Limb (tissue), 2 donors: Measurements from ENCODE around the gene GPSM1.

Experiments used
- DNase-seq, 2 donors: peaks; one replicate each; pipeline ENCODE4 v3.0.0-alpha.2; 2016; ENCODE audit errors: extremely low spot score in 2 of 2

Gene GPSM1

DNA sequence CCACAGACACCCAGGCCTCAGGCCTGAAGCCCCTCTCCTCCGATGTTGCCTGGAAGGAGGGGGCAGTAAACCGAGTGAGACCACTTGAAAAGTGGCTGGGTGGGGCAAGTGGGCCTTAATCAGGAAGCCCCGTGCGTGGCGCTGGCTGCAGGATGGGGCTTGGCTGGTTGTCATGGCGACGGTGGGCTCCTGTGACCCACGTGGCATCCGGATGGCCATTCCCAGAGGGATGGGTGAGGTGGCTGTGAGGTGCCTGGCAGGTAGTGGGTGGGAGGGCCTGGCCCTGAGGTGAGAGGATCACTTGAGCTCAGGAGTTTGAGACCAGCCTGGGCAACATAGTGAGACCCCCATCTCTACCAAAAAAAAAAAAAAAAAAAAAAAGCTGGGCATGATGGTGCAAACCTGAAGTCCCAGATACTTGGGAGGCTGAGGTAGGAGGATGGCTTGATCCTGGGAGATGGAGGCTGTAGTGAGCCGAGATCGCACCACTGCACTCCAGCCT lies 5.2 kb downstream of the GPSM1 start:
- no peak for DNase-seq

DNA sequence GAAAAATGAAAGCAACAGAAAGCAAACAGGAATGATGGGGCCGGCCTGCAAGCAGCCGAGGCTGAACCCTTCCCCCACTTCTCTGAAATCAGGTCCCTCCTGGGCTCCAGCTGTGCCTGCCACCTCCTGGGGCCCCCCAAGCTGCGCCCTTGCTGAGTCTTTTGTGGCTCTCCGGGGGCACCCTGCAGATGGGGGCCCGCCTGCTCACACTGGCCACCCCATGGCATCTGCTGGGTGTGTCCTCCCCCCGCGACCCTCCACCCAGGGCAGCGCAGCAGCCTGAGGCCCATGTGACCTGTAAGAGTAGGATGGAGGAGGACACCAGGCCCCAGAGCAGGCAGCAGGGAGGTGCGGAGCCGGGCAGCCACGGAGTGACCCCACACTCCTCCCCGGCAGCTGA lies 5.7 kb downstream of the GPSM1 start:
- no peak for DNase-seq

DNA sequence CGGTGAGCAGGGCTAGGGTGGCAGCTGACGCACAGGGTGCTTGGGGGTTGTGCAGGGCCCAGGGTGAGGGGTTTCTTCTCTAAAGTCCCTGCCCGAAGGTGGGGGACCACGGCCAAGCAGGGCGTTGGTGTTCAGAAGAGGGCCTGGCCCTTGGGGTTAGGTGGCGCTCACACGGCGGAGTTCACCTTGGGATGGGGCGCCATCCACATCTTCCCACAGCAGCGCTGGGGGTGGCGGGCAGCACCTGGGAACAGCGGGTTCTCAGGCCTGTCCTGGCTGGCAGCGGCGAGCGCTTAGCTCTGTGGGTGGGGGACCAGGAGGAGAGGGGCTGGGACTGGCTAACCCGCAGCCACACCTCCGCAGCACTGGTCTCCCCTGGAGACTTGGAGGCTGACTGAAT lies 6.1 kb downstream of the GPSM1 start:
- no peak for DNase-seq

DNA sequence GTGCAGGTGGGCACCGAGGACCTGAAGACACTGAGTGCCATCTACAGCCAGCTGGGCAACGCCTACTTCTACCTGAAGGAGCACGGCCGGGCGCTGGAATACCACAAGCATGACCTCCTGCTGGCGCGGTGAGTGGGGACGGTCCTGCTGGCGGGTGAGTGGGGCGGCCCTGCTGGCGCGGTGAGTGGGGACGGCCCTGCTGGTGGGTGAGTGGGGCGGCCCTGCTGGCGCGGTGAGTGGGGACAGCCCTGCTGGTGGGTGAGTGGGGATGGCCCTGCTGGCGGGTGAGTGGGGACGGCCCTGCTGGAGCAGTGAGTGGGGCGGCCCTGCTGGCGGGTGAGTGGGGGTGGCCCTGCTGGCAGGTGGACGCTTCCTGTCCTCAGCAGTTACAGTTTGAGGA lies 7.2 kb downstream of the GPSM1 start:
- DNase-seq = no peak

DNA sequence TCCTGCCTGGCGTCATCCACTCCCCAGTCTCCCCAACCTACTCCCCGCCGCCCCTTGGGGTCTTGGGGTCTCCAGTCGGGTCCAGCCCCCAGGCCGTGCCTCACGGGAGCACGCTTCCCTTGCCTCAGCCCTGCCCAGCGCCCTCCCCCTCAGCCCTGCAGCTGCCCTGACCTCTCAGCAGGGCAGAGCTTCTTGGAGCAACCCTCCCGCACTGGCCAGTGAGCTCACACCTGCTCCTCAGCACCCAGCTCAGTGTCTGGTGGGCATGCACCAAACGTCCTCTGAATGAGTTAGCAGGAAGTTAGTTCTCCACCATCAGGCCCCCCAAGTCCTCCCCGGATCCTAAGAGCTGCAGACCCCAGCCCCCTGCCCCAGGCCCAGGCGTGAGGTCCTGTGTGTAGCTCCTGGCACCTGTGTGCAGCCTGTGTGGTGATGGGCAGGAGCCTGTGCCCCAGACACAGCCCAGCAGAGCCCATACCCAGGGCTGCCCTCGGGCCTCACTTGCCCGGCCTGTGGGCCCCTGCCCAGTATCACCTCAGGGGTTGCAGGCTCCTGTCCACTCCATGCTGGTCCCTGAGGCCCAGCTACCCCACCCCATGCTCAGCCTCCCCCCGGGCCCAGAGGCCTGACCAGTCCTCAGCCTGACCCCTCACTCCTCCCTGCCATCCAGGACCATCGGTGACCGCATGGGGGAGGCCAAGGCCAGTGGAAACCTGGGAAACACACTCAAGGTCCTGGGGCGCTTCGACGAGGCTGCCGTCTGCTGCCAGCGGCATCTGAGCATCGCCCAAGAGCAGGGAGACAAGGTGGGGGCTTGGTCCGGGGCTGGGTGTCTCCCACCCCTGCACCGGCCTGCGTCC lies 8.2 kb downstream of the GPSM1 start:
- no peak for DNase-seq

DNA sequence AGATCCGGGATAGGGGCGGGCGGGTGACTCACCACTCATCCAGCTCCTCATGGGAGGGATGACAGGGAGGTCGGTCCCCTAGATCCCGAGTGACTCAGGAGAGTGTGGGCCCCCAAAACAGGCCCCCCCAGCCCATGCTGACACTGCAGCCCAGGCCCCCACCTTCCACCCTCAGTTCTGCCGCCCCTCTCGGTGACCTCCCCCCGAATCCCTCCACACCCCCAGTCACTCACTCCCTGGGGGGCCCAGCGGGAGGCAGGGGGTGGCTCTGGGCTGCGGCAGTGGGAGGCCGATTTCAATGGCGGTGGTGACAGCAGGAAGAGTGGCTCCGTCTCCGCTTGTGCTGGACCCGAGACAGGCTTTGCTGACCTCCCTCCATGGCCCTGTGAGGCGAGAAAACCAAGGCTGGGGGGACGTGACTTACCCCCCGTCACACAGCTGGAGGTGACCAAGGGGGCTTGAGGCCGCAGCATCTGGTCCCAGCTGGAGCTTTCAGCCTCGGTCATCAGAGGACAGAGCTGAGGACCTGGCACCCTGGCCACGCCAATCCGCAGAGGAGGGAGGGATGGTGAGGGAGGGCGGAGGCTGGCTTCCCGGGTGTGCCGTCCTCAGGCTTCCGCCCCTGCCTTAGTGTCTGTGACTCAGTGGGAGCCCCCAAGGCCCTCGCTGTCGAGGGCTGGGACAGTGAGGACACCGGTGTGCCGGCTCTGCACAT lies 9.0 kb downstream of the GPSM1 start:
- no peak for DNase-seq

DNA sequence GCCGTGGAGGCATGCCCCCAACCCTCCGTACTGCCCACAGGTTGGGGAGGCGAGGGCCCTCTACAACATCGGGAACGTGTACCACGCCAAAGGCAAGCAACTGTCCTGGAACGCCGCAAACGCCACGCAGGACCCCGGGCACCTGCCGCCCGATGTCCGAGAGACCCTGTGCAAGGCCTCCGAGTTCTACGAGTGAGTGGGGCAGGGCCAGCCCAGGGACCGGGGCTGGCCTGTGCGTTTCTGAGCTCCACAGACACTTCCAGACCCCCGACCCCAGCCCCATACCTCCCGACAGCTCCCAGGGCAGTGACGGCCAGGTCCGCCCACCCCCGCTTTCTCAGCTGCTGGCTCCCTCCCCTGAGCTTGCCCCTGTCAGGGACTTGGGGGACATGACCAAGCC lies 9.5 kb downstream of the GPSM1 start:
- DNase-seq = no peak

DNA sequence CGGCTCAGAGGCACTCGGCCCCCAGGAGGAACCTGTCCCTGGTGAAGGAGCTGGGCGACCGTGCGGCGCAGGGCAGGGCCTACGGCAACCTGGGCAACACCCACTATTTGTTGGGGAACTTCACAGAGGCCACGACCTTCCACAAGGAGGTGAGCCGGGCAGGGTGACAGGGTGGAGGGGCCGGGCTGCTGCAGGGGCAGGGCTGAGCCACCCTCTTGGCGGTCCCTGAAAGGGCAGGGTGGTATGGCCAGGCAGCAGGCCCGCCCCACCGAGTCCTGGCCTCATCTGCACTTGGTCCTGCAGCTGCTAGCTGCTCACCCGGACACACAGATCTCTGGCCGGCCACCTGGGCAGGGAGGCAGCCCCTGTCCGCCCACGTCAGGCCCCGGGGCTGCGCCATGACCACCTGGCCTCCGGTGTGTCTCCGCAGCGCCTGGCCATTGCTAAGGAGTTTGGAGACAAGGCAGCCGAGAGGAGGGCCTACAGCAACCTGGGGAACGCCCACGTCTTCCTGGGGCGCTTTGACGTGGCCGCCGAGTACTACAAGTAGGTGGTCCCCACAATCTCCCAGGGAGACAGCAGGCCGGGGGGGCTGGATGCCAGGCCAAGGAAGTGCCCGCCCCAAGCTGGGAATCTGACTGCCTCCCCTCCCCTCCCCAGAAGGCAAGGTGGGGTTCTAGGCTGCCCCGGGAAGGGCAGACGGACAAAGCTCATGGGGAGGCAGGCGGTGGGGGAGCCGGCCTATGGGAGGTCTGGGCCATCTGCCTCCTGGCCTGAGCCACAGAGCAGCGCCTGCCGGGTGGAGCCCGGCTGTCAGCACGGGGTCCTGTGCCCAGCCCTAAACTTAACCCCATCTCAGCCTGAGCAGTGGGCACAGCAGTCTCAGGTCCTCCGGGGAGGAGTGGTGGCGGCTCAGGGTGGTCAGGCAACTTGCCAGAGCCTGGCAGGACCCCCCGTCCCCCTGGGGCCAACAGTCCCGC lies 10.4 kb downstream of the GPSM1 start:
- no peak for DNase-seq

DNA sequence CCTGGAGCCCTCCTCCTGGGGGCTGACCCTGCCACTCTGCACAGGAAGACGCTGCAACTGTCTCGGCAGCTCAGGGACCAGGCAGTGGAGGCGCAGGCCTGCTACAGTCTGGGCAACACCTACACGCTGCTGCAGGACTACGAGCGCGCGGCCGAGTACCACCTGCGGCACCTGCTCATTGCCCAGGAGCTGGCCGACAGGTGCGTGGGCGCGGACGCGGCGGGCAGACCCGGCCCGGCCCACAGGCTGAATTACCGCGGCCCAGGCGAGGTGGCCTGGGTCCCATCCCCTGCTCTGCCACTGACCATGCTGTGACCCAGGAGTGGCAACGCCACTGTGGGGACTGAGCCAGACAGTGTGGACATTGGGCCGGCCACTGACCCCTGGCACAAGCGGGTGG lies 11.2 kb downstream of the GPSM1 start:
- DNase-seq = no peak

DNA sequence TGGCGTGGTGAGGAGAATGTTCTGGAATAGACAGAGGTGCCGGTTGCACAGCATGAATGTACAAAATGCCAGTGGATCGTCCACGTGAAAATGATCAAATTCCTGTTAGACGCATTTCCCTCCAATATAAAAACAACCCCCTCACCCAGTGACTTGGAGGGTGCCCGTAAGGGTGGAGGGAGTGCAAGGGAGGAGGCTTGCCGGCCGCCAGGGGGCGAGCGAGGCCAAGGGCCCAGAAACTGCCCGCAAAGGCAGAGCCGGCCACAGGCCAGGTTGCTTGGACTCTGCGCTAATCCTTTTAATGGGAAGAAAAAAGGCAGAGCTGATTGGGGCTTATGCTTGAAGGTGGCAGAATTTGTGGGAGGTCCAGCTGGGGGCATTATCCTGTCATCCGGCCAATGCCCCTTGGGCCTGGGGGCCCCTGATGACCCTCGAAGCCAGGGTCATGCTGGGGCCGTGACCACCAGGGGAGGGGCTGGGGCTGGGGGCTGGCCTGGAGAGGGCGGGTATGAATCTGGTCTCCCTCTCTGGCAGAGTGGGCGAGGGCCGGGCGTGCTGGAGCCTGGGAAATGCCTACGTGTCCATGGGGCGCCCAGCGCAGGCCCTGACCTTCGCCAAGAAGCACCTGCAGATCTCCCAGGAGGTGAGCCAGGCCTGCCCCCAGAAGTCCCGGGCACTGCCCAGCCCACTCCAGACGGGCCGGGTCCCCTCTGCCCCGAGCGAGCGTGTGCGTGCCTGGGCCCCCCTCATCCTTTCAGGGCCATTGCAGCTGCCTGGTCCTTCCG lies 12.0 kb downstream of the GPSM1 start:
- DNase-seq = no peak

DNA sequence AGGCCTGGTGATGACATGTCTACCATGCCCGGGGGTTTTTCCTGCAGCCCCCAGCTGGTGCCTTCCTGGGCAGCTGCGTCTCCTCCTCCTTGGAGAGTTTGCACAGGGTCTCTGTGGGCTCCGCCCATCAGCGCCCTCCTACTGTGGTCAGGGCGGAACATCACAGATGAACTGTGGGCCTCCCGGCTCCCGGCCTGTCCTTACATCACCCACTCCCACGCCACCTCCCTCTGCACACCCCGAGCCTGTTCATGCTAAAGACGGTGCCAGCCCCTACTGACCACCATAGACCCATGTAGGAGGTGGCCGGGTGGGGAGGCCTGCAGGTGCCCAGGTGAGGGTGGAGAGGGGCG lies 12.6 kb downstream of the GPSM1 start:
- DNase-seq = no peak

DNA sequence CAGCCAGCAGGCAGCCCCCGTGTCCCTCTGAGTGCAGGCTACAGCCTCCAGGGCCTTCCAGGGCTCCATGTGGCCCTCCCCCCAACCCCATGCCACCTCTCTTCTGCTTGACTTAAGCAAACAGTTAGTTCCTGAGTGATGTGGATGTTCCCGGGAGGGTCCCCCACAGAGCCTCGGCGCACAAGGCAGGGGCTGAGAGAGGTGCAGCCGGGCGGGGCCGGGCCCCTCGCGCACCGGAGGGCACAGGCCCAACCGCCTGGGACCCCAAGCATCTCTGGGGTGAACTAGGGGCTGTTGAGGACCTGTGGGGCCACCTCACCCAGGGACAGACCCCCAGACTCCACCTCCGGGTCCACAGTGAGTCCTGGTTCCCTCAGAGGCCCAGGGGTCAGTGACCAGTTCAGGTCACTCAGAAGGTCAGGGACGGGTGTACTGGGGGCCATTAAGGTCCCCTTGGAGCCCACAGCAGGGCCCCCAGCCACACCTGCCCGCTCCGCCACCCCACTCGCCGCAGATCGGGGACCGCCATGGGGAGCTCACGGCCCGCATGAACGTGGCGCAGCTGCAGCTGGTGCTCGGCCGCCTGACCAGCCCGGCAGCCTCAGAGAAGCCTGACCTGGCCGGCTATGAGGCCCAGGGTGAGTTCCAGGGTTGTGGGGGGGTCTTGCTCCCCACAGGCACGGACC lies 13.2 kb downstream of the GPSM1 start:
- DNase-seq = no peak

DNA sequence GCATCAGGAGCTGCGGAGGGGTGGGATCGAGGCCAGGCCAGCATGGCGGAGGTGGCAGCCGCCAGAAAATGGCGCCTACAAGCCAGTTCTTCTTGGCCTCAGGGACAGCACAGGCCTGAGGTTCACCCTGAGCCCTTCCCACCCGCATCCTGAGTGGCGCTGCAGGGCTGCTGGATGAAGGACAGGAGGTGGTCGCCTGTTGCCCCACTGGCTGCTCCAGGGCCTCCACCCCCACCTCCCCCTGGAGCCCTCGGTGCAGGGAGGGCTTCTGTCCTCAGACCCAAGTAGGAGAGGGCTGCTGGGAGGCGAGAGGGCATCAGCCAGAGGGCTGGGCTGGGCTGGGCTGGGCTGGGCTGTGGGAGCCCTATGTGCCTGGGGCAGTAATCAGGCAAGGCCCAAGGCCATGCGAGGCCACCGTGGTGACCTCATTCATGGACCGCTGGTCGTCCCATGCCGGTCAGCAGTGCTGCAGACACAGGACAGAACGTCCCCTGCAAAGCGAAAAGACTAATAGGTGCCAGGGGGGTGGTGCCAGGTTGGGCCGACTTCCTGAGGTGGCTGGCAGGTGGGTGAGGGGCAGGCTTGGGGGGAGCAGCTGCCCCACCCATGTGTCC lies 13.8 kb downstream of the GPSM1 start:
- DNase-seq = no peak

DNA sequence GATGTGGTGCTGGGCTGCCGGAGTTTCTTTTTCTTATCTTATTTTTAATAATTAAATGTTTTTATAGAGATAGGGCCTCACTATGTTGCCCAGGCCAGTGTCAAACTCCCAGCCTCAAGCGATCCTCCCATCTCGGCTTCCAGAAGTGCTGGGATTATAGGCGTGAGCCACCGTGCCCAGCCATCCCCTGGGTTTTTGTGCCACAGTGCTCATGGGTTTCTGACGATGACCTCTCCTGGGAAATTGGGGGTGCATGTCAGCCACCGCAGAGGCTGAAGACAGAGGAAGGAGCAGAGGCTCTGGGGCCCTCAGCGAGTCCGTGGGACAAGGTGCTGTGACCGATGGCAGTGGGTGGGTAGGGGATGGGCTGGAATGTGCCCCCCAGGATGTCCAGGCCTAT lies 14.4 kb downstream of the GPSM1 start:
- no peak for DNase-seq

DNA sequence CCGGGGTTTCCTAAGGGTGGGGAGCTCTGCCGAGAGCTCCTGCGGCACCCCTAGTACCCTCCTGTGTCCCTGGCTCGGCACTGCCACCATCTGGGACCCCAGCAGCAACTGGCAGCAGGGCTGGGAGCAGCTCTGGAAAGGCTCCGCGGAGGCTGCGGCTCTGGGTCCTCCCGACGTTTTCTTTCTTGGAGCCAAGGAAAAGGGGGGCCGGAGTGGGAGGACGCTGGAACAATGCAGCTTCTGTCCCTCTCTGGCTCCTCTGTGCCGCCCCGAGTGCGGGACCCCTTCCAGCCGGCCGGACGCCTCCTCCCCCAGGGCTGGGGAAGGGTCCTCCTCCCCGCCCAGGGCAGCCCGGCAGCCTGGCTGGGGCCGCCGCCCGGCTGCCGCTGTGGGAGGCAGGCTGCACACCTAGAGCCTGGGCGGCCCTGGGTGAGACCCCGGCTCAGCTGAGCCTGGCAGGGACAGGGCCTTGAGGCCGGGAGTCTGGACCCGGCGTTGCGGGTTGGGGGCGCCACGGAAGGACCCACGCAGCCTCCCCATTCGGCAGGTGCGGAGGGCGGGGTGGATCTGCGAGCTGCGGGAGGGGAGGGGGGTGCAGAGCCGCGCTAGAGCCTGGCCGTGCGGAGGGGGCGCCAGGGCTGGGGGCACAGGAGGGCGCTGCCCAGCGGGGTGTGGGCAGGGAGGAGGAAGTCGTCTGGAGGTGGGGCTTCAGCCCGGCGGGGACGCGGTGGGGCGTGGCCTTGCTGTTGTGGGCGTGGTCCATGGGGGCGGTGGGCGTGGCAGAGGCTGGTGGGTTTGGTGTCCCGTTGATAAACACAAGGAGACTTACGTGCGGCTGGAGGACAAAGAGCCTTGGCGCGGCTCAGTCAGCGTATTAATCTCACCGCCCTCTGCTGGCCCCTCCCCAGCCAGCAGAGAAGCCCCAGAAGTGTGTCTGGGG lies 15.1 kb downstream of the GPSM1 start:
- DNase-seq = peak in 1 of 2 donors; percentile 90

DNA sequence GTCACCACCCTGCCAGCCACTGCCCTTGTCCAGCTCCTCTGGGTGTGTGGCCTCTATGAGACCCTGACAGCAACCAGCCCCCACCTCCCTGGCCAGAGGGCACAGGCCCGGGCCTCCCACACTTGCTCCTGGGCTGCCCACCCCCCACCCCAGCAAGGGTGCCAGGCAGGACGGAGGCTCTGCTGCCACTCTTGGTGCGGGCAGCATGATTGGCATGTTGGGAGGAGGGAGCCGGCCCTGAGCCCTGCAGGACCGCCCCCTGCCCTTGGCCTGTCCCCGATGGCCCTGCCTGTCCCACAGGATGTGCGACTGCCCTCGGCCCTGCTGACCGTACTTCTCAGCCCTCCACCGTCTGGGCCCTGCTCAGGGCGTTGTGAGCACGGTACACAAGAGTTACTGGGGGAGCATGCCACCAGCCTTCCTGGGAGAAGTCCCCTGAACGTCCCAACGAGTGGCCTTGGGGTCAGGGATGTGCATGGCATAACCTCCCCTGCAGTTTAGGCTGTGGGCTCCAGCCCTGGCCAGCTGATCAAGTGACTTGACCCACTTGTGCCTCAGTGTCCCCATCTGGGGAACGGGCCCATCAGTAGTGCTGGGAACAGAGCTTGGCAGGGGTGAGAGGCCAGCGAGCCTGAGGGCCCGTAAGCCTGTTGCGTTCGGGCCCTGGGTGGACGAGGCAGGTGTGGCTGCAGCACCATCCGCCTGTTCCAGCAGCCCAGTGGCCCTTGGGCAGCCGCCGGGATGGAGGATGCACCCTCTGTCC lies 16.0 kb downstream of the GPSM1 start:
- DNase-seq = no peak

DNA sequence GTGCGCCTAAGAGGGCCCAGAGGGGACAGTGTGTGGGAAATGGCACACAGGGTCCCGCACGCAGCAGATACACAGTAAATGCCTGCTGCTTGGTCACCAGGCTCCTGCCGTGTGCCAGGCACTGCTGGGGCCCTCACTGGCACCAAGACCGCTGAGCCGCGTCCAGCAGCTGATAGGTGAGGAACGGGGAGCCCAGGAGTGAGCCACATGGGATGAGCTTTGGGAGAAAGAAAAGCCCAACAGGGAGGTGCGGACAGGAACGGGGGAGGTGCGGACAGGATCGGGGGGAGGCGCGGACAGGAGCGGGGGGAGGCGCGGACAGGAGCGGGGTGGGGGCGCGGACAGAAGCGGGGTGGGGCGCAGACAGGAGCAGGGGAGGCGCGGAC lies 16.5 kb downstream of the GPSM1 start:
- DNase-seq = no peak
